ENCODE results near the gene XPO4. TPM values are rescaled to one million over a fixed set of nuclear protein-coding genes. Genes with fewer than 3 reads are reported as not detected.

The XPO4 gene
- total RNA-seq, 1 donor from 2014 or later = 11.5 TPM

DNA sequence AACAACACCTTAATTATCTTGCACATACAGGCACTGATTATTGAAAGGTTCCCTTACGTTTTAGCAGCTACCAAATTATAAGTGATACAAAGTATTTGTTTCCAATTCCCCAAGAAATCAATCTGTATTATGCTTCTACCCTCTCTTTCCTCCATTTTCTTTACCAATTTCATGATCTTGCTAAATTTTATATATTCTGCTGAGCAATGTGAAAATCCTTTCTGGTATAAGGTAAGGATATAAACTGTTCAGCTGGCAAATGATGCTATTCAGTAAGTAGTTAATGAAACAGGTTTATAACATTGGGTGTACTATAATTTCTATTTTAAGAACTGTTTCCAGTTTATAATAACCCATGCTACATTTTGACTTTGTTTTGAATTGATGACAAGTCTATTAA is 127.8 kb downstream of the XPO4 start:
- TF ChIP-seq, protein P1, sequence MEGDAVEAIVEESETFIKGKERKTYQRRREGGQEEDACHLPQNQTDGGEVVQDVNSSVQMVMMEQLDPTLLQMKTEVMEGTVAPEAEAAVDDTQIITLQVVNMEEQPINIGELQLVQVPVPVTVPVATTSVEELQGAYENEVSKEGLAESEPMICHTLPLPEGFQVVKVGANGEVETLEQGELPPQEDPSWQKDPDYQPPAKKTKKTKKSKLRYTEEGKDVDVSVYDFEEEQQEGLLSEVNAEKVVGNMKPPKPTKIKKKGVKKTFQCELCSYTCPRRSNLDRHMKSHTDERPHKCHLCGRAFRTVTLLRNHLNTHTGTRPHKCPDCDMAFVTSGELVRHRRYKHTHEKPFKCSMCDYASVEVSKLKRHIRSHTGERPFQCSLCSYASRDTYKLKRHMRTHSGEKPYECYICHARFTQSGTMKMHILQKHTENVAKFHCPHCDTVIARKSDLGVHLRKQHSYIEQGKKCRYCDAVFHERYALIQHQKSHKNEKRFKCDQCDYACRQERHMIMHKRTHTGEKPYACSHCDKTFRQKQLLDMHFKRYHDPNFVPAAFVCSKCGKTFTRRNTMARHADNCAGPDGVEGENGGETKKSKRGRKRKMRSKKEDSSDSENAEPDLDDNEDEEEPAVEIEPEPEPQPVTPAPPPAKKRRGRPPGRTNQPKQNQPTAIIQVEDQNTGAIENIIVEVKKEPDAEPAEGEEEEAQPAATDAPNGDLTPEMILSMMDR (IDR thresholded peaks at IDR 0.05) = no peak
- Mint-ChIP-seq H3K27me3 (ENCODE audit: low read depth) (no peaks in the 10 kb centered on the region), H3K27ac (ENCODE audit: unreplicated experiment) (peak overlapping the region; percentile 95), H3K9me3 (ENCODE audit: low read depth) (peaks cover 7% of the 10 kb centered on the region), H3K4me3 (ENCODE audit: unreplicated experiment) (peak overlapping the region; percentile 87), H3K4me1 (ENCODE audit: low read depth) (peaks cover 18% of the 10 kb centered on the region), H3K36me3 (ENCODE audit: low read depth) (peaks cover 11% of the 10 kb centered on the region)
- no peak for DNase-seq (ENCODE audit: low spot score)

DNA sequence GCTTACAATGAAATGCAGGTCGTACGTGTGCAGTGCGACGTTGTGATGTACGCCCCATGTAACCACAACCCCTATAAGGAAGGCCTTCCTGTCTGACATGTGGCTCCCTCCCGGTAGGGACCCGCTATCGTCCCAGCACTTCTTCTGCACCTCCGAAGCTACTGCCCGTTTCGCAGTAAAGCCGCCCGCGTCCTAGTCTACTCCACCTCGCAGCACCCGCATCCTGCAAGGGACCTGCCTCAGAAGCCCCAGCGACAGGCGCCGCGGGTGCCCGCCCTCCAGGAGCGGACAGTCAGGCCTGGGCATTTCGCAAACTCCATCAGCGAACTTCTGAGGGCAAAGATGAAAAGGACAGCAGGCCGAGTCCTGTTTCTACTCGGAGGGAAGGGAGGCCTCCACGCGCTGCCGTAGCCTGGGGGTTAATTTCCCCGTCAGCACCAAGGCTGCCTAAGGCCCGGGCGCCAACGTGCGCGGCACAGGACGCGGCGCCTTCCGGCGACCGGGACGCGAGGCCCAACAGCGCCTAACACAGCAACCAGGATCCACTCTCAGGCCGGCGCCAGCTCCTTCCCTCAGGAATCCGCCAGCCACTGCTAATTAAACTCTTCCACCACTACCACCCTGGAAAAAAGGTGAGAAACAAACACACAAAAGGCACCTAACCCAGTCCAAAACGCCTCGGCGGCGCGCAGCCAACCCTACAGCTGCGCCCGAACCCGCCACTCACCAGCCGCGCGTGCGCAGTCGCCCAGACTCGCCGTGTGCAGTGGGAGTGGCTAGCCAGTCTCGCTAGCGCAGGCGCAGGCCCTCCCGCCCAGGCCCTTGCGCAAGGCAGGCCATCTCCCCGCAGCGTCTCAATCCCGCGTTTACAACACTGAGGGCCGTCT is 129.1 kb downstream of the XPO4 start, which contains the start of gene EEF1AKMT1:
Gene EEF1AKMT1, minus strand, starts transcription at position 768 of the 887 bp plus-strand sequence. CDS start 16,363 bp downstream, outside the sequence.
- peak within 1 kb of the TSS; percentile 87 for H3K4me3 Mint-ChIP-seq (ENCODE audit: unreplicated experiment)
- DNase-seq (ENCODE audit: low spot score) = peak; percentile 96
- peaks cover 18% of the 10 kb centered on the region for H3K4me1 Mint-ChIP-seq (ENCODE audit: low read depth)
- peaks cover 14% of the 10 kb centered on the region for H3K36me3 Mint-ChIP-seq (ENCODE audit: low read depth)
- no peaks in the 10 kb centered on the region for H3K27me3 Mint-ChIP-seq (ENCODE audit: low read depth)
- TF ChIP-seq, protein P1 (IDR thresholded peaks at IDR 0.05) = peak; percentile 27
- H3K9me3 Mint-ChIP-seq (ENCODE audit: low read depth) = peaks cover 20% of the 10 kb centered on the region
- peak within 1 kb of the TSS; percentile 95 for H3K27ac Mint-ChIP-seq (ENCODE audit: unreplicated experiment)

DNA sequence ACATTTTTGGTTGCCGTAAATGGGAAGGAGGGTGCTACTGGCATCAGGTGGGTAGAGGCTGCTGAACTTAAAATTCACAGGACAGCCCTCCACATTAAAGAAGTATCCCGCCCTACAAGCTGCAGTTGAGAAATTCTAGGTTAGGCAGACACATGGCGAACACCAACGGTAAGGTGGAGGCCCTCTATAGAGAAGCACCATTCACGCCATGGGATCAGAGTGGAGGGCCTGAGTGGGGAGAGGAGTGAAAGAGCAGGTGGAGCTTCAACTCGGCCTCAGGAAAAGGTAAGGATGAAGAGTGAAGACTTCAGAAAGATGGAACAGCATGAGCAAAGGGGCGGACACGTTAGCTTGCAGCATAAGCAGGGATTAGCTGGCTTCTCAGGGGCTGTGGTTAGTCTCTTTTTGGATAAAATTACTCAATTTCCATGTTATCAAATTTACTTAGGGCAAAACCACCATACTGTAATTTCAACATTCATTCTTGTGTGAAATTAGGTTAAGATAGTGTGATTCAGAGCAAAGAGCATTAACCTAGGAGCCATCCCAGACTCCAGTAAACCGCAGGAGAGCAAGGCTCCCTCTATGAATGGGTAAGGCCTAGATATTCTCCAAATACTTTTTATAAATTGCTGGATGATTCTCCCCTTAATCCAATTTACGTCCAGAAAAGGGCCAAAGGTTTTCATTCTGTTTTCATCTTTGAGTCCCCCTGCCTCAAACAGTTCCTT is 130.0 kb downstream of the XPO4 start:
- TF ChIP-seq, protein P1 (IDR thresholded peaks at IDR 0.05) = no peak
- Mint-ChIP-seq H3K27me3 (ENCODE audit: low read depth) (no peaks in the 10 kb centered on the region), H3K27ac (ENCODE audit: unreplicated experiment) (peak overlapping the region; percentile 95), H3K36me3 (ENCODE audit: low read depth) (peaks cover 22% of the 10 kb centered on the region), H3K9me3 (ENCODE audit: low read depth) (peaks cover 28% of the 10 kb centered on the region), H3K4me1 (ENCODE audit: low read depth) (peaks cover 18% of the 10 kb centered on the region), H3K4me3 (ENCODE audit: unreplicated experiment) (peak overlapping the region; percentile 87)
- no peak for DNase-seq (ENCODE audit: low spot score)

DNA sequence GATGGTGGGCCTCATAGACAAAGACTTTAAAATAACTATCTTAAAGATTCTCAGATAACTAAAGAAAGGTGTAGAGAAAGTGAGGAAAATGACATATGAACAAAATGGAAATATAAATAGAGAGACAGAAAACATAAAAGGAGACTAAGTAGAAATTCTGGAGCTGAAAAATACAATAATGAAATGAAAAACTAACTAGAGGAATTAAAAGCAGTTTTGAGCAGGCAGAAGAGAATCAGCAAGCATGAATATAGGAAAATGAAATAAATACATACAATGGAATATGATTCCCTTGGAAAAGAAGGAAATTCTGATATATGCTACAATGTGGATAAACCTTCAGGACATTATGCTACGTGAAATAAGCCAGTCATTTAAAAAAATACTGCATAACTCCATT is 132.7 kb downstream of the XPO4 start:
- Mint-ChIP-seq H3K36me3 (ENCODE audit: low read depth) (peaks cover 25% of the 10 kb centered on the region), H3K4me1 (ENCODE audit: low read depth) (peaks cover 17% of the 10 kb centered on the region), H3K4me3 (ENCODE audit: unreplicated experiment) (no peak overlapping the region), H3K9me3 (ENCODE audit: low read depth) (peaks cover 32% of the 10 kb centered on the region), H3K27me3 (ENCODE audit: low read depth) (no peaks in the 10 kb centered on the region), H3K27ac (ENCODE audit: unreplicated experiment) (no peak overlapping the region)
- DNase-seq (ENCODE audit: low spot score) = no peak
- TF ChIP-seq, protein P1 (IDR thresholded peaks at IDR 0.05) = no peak

DNA sequence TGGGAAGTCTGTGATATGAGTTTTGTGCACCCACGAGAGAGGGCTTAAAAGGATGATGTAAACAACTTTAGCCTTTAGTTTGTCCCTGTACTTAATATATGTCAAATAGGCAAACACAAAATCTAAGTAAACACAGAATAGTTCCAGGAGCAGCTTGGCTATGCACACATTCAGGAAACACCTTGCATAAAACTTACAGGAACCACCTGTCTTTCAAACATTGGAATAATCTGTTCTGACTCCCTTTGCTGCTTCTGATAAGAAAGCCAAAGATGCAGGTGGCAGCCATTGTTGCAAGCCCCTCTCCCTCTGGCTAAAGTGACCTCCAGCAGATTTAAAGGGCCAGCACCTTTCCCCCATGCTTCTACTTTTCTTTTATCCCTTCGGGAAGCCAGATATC is 133.5 kb downstream of the XPO4 start:
- H3K27me3 Mint-ChIP-seq (ENCODE audit: low read depth) = no peaks in the 10 kb centered on the region
- no peak overlapping the region for H3K27ac Mint-ChIP-seq (ENCODE audit: unreplicated experiment)
- peaks cover 25% of the 10 kb centered on the region for H3K36me3 Mint-ChIP-seq (ENCODE audit: low read depth)
- TF ChIP-seq, protein P1 (IDR thresholded peaks at IDR 0.05) = no peak
- DNase-seq (ENCODE audit: low spot score) = no peak
- H3K9me3 Mint-ChIP-seq (ENCODE audit: low read depth) = peaks cover 32% of the 10 kb centered on the region
- peaks cover 15% of the 10 kb centered on the region for H3K4me1 Mint-ChIP-seq (ENCODE audit: low read depth)
- no peak overlapping the region for H3K4me3 Mint-ChIP-seq (ENCODE audit: unreplicated experiment)

All from chondrocyte (in vitro differentiated cells).